Measurements from ENCODE around the gene ATN1.
"Not testable (repeated sequence)": the region's sequence is repeated elsewhere in the genome, so short reads cannot be mapped to it uniquely, and the experiment has no call there.

The ATN1 gene

DNA sequence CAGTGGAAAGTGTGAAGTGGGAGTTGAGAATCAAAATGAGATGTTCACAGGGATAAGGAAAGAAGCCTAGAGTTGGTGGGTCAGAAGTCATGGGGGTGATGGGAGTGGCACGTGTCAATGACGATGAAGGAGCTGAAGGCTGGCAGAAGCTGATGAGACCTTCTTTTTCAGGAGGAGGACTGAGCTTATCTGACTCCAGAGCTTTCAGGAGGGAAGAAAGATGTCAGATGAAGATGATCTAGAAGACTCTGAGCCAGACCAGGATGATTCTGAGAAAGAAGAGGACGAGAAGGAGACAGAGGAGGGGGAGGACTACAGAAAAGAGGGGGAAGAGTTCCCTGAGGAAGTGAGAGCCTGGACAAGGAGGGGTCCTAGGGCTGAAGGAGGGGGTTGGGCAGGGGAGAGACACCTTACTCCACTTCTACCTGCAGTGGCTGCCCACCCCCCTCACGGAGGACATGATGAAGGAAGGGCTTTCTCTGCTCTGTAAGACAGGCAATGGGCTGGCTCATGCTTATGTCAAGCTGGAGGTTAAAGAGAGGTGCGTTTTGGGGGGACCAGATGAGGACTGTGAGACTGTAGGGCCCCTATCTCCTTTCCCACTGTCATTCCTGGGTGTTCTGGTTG, 22.2 kb upstream of the ATN1 start:
- no peak for DNase-seq

DNA sequence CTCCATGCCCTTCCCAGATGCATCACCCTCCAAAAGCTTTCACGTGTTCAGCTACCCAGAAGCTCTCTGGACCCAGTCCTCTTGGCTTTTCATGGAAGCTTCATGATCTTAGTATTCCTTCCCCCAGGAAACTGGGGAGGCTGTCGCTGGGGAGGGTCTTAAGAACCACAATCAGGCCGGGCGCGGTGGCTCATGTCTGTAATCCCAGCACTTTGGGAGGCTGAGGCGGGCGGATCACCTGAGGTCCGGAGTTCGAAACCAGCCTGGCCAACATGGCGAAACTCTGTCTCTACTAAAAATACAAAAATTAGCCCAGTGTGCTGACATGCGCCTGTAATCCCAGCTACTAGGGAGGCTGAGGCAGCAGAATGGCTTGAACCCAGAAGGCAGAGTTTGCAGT, 19.6 kb upstream of the ATN1 start:
- DNase-seq = not testable (repeated sequence)

GRCh38 chr12:6909421-6910145, 18.2 kb upstream of the ATN1 start:
- DNase-seq = no peak

DNA sequence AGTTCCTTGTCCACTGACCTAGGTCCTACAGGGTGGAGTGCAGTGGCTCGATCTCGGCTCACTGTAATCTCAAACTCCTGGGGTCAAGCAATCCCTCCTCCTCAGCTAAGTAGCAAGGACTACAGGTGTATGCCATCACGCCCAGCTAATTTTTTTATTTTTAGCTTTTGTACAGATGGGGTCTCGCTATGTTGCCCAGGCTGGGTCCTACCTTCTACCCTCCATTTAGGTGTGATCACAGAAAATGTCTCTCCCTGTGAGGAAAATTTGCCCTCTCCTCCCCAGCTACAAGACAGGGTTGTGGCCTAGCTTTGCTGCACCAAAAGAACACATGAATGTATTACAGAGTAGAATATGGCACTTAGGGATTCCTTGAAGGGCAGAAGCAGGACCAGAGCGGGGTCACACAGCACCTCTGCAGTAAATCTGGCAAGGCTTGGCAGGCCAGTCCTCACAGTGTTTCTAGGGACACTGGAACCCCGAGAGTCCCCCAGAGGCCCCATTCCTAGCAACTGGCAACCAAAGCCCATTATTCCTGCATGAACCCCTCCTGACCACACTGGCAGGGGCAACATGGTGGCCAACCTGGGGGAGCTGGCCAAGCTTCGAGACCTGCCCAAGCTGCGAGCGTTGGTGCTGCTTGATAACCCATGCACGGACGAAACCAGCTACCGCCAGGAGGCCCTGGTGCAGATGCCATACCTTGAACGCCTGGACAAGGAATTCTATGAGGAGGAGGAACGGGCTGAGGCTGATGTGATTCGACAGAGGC, 15.4 kb upstream of the ATN1 start:
- no peak for DNase-seq

DNA sequence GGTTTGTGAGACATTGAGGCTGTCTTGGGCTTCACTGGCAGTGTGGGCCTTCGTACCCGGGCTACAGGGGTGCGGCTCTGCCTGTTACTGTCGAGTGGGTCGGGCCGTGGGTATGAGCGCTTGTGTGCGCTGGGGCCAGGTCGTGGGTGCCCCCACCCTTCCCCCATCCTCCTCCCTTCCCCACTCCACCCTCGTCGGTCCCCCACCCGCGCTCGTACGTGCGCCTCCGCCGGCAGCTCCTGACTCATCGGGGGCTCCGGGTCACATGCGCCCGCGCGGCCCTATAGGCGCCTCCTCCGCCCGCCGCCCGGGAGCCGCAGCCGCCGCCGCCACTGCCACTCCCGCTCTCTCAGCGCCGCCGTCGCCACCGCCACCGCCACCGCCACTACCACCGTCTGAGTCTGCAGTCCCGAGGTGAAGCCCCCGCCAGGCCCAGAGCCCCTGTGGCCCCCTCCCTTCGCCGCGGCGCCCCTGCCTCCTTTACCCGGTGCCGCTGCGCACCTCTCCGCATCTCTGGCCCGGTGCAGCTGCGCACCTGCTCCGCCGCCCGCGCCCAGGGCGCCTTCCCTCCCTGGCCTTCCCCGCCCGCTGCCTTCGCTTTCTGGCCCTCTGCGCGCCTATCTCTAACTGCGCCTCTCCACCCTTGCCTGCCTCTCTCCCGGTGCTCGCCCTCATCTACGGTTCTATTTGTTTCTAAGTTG, 13.4 kb upstream of the ATN1 start, which contains the start of gene ENO2:
Gene ENO2, plus strand, starts transcription at position 335 of the 701 bp plus-strand sequence. CDS start 1,253 bp downstream, outside the sequence.
- peak; percentile 81 for DNase-seq

DNA sequence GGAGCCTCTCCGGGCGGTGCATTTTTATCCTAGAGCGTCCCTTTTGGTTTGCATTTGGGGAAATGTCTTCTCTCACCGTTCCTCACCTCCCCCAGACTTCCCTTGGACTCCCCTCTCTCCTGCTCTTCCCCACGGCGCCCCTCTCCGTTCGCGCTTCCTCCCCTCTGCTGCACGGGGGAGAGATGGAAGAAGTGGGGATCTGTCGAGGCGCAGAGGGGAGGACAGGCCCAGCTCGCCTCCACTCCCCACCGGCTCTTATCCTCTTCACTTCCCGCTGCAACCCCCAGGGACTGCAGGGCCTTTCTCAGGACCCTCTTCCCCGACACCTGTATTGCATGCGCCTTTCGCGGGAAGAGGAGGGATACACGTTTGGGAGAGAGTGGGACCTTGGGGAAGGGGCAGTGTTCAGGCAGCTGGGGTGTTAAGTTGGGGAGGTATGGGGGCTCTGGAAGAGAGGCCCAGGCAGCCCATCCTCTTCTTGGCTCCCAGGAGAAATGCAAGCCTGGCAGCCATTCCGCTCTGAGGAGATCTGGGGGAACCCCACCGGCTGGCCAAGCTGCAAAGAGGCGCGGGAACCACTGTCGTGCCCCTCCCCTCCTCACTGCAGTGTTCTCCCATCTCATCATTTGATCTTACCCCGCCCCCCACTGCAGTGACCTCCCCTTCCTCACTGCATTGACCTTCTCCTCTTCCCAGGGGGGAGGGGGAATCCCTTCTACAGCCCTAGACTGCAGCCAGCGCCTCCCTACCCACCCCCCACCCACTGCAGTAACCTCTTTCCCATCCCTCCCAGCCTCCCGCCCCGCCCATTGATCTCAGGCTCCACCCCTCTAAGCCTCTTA, 12.6 kb upstream of the ATN1 start:
- no peak for DNase-seq

DNA sequence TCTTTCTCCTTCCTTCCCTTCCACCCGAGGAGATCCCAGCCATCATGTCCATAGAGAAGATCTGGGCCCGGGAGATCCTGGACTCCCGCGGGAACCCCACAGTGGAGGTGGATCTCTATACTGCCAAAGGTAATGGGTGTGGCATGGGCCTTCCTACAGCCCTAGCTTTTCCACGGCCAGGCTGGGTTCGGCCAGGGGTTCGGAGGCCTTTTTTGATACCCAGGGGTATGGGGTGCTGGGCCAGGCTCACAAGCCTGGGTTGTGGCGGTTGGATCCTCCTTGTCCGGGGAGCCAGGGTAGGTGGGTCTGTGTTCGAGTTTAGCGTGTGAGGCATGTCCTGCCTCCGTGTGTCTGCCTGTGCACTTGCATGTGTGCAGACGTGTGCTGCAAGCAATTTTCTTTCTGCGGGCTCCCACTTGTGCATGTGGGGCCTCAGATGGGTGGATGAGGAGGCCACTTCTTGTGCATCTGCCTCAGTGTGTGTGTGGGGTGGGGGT, 11.9 kb upstream of the ATN1 start:
- DNase-seq = no peak

GRCh38 chr12:6916426-6917200, 11.1 kb upstream of the ATN1 start:
- no peak for DNase-seq

GRCh38 chr12:6917491-6918231, 10.1 kb upstream of the ATN1 start:
- DNase-seq = no peak

- no peak for DNase-seq
Measured at GRCh38 chr12:6919588-6919987, 8.2 kb upstream of the ATN1 start.

DNA sequence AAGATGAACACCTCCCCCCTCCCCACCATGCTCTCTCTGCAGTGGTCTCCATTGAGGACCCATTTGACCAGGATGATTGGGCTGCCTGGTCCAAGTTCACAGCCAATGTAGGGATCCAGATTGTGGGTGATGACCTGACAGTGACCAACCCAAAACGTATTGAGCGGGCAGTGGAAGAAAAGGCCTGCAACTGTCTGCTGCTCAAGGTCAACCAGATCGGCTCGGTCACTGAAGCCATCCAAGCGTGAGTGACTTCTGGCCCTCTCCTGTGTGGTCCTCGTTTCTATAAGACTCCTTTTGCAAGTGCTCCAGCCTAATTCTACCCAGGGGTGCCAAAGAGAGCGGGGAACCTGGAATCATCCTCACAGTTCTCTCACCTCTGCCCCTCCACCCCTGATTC, 6.2 kb upstream of the ATN1 start:
- no peak for DNase-seq

DNA sequence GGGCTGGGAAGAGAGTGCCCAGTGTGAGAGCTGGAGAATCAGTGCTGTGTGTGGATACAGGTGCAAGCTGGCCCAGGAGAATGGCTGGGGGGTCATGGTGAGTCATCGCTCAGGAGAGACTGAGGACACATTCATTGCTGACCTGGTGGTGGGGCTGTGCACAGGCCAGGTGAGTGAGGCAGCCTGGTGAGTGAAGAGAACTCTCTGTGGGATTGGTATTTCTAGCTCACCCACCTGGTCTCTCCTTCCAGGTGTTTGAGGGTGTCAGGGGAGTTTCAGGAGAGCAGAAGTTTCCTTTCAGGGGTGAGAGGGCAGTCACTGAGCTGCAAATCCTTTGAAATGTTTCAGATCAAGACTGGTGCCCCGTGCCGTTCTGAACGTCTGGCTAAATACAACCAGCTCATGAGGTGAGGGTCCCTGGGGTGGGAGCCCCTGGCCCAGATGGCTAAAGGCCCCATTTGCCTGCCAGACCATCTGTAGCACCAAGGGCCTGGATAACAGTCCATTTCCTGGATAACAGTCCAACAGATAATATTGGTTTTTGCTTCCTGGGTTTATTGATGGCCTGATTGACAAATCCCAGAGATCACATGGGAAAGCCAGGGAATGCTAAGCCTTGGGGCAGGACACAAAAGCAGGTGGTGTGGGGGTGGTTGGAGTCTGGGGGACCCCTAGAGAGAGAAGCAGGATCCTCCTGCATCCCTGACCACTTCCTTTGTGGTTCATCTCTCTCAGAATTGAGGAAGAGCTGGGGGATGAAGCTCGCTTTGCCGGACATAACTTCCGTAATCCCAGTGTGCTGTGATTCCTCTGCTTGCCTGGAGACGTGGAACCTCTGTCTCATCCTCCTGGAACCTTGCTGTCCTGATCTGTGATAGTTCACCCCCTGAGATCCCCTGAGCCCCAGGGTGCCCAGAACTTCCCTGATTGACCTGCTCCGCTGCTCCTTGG, 5.5 kb upstream of the ATN1 start:
- no peak for DNase-seq

GRCh38 chr12:6923003-6923732, 4.6 kb upstream of the ATN1 start:
- DNase-seq = no peak

- no peak for DNase-seq
Measured at GRCh38 chr12:6923851-6924250, 3.9 kb upstream of the ATN1 start.

DNA sequence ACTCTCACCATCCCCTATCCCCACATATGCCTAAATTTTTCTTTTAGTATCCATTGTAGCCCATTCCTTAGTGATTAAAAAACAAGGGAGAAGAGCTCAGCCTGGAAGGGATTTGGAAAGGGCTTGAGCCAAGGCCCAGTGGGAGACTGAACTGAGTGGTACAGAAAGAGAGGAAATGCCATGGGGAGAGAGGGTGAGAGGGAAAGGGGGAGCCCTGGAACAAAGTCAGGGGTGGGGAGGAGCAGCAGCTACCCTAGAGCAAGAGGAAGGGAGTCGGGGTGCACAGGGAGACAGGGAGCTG, 2.6 kb upstream of the ATN1 start:
- DNase-seq = peak; percentile 56

DNA sequence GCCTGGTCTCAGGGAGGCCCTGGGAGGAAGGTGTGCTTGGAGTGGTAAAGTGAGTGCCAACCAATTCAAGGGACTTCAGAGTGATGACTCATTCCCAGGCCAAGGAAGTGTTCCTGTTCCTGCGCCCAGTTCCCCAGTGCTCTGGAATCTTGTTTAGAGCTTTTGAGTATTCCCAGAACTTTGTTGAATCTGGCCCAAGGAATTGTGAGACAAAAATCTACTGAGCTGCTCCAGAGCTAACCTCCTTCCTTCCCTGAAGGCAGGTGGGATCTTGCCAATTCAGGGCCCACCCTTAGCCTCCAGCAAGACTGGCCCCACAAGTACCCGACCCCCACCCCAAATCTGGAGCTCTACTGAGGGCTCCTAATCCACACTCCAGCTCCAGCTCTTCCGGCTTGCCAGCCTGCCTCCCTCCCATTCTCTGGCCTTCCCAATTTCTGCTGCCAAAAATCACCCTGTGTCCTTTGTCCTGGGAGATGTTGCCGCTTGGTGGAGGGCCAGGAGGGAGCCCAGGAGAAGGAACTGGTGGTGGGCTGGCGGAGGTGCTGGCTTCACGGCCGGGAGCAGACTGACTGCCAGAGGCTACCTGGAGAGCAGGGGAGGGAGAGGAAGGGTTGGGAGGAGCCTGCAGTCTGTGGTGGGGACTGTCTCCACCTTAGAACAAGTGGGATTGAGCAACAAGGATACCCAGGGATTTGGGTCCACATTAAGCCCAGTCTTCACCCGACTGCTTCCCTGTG, 2.0 kb upstream of the ATN1 start:
- DNase-seq = peak; percentile 82

DNA sequence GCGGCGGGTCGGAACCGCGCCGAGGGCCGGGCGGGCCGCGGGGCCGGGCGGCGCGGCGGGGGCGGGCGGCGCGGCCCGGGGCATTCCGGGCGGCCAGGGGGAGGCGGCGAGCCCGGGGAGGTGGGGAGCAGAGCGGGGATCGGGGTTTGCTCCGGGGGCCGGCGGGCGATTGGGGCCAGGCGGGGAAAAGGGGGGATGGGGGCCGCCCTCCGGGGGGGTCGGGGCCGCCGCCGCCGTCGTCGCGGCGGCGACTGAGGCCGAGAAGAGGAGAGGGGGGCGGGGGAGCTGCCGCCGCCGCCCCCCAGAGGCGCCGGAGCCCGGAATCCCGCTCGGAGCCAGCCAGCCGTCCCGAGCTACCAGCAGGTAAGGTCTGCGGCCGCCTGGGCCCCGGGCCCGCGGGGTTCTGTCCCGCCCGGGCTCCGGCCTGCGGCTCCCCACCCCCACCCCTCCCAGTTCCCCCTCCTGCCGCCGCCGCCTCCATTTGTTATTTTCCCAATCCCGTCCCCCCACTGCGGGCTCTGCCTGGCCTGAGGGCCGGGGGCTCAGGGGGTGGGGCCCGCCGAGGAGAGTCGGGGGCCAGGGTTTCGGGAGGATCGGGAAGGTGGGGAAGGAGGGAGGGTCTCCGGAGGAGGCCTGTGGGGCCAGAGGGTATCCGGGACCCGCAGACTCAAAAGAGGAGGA, 403 bp downstream of the ATN1 start:
- peak; percentile 59 for DNase-seq

Measured in femur (tissue), 1 donor.